NOMO-1 treated with dmso at 0.1 percent for 144 hours (cell line): ENCODE data around the gene KCNK6.

Experiments
- DNase-seq: peaks from one replicate; lab custom pipeline; 2025; ENCODE audit not compliant: unreplicated experiment; lab: John Stamatoyannopoulos, UW

Gene KCNK6

DNA sequence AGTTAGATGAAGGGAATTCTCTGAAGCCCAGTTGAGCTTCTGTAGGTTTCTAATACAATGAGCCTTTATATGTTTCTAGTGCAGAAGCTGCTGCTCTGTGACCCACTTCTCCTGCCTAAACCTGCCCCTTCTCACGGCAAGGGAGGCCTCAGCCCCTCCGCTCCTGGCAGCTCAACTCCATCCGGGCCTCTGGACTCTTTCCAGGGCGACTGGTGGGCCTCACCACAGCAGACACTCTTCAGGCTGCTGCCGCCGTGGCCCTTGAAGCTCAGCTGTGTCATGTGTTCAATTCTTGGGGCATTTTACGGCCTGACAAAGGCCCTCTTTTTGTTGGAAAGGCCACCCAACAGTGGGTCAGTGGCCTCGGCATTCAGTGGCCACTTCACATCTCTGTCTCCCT is 25.6 kb upstream of the KCNK6 start:
- DNase-seq, result no peak

GRCh38 chr19:38298821-38299680 is 20.6 kb upstream of the KCNK6 start:
- DNase-seq, result no peak

DNA sequence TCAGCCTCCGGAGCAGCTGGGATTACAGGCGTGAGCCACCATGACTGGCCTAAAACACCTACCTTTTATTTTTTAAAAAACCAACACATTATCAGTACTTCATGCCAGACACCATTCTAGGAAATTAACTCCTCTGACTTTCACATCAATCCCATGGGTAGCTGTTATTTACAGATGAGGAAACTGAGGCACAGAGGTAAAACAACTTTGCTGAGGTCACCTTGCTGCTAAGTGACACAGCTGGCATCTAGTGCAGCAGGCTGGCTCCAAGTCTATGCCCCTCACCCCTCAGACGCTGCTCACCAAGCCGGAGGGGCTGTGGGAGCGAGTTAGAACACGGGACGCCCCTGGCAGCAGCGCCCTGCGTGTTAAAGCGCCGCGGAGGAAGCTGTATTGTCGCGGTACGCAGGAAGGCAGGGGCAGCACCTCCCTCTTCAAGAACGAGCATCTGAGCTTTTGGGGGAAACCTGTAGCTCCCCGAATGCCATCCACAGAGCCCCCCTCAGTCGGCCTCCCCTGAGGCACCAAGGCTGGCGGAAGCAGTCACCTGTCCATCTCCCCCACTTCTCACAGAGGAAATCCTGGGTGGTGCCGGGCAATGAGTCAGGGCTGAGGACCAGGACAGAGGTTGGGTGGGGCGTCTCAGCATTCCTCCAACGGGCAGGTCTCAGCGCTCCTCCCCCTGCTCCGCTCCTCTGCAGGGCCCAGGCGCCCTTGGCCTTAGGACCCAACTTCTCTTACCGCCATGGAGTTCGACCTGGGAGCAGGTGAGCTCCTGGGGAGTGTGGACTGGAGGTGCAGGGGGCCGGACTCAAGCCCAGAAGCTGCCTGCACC is 15.9 kb upstream of the KCNK6 start, which contains the start of gene C19orf33:
Gene C19orf33 (plus strand): TSS at position 735 of the 835 bp plus-strand sequence. CDS start 11 bp downstream, at position 746.
- DNase-seq, result no peak

DNA sequence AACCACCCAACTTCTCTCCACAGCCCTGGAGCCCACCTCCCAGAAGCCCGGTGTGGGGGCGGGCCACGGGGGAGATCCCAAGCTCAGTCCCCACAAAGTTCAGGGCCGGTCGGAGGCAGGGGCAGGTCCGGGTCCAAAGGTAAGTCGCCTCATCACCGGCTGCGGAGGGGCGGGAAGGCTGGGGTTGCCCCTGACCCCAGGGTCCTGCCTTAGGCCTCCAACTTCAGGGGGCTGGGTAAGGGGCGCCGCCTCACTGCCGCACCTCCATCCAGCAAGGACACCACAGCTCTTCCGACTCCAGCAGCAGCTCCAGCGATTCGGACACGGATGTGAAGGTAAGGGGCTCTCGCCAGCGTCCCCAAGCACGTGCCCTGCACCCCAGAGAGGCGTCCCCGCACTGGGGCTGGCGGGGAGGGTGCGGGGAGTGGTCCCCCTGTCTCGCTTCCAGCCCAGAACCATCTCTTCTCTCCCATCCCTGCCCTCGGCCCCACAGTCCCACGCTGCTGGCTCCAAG is 15.2 kb upstream of the KCNK6 start:
- DNase-seq, result no peak

DNA sequence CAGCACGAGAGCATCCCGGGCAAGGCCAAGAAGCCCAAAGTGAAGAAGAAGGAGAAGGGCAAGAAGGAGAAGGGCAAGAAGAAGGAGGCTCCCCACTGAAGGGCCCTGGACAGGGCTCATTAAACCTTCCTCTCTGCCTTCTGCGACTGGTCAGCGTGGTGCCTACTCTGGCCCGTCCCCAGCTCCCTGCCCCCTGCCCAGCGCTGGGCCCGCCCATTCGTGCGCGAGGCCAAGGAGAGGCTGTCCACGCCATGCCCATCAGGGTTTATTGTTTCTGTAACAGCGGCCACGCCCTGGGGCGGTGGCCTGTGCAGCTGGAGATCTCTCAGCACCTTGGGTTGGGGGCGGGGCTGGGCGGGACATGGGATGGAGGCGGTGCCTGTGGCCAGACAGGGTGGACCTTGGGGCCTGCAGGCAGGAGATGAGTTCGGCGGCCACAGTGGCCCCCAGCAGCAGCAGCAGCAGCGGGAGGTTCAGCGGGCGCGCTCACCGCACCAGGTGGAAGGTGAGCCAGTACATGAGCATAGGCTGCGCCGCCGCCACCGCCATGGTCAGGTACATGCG is 14.7 kb upstream of the KCNK6 start:
- no peak for DNase-seq

DNA sequence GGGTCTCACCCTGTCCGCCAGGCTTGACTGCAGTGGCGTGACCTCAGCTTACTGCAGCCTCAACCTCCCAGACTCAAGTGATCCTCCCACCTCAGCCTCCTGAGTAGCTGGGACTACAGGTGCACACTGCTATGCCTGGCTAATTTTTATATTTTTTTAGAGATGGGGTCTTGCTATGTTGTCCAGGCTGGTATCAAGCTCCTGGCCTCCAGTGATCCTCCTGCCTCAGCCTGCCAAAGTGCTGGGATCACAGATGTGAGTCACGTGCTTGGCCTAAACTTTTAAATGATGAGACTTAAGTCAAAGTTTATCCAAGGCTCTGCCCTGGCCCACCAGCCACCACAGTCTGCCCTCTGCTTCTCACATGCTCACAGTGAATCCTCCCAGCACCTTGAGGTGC is 13.4 kb upstream of the KCNK6 start:
- no peak for DNase-seq

GRCh38 chr19:38307076-38307475 is 12.6 kb upstream of the KCNK6 start:
- DNase-seq, result no peak

DNA sequence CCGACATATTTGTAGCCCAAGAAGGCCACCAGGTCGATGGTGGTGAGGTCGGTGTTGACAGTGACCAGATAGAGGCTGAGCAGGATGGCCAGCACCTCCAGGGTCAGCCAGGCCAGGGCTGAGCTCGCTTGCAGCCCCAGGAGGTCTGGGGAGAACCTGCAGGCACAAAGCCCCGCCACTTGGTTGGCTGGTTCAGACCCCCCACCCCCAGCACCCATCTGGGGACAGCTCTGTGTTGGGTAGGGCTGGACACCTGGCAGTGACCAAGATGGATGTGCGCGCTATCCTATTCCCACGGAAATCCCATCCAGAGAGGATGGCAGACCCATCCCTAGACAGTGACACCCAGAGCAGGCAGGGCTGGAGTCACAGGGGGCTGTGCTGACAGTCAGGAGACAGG is 12.0 kb upstream of the KCNK6 start:
- no peak for DNase-seq

DNA sequence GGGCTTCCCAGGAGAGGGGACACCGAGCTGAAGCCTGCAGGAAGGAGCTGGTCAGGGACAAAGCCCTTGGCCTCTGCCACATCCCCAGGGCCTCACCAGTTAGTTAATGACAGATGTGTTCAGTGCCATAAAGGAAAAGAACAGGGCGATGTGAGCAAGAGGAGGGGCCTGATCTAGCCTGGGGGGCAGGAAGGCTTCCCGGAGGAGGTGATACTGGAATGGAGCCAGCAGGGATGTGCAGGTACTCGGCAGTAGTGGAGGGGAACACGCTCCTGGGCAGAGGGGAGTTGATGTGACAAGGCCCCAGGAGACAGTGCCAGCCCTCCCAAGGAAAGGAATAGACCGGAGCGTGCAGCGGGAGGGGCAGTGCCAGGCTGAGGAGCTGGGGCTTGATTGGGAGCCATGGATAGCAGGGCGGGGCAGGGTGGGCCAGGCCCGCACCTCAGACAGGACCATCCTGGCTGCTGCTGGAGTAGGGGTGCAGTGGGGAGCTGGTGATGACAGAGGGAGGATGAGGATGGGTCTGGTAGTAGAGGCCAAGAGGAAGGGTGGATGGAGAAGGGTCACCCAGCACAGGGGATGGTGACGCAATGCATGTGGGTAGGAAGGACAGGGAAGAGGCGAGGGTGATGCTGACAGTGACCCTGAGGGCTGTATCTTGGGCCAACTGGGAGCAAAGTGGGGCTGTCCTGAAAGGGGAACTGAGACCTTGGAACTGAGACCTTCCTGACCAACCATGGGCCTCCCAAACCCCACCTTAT is 11.5 kb upstream of the KCNK6 start:
- DNase-seq, result no peak

GRCh38 chr19:38308926-38309614 is 10.6 kb upstream of the KCNK6 start:
- no peak for DNase-seq

- no peak for DNase-seq
These were observed 9.9 kb upstream of the KCNK6 start for GRCh38 chr19:38309615-38310278.

- DNase-seq, result no peak
These were observed 9.4 kb upstream of the KCNK6 start for GRCh38 chr19:38310279-38310670.

DNA sequence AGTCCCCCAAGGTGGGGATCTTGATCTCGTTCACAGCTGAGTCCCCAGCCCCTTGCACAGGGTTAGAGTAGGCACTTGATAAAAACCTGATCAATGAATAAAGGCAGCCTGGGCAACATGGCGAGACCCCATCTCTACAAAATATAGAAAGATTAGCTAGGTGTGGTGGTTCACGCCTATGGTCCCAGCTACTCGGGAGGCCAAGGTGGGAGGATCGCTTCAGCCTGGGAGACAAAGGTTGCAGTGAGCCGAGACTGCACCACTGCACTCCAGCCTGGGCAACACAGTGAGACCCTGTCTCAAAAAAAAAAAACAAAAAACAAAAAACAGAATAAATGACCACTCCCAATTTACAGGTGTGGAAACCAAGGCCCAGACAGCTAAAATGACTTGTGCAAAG is 8.7 kb upstream of the KCNK6 start:
- no peak for DNase-seq

- DNase-seq, result peak; percentile 97
These were observed 3.8 kb upstream of the KCNK6 start, which contains the start of gene YIF1B for GRCh38 chr19:38315657-38316476. Gene YIF1B (minus strand): TSS chr19:38315947. CDS start chr19:38315917, 30 bp downstream.

- no peak for DNase-seq
These were observed 3.1 kb upstream of the KCNK6 start for GRCh38 chr19:38316477-38317067.

- DNase-seq, result peak; percentile 58
These were observed 2.5 kb upstream of the KCNK6 start for GRCh38 chr19:38317104-38317612.

DNA sequence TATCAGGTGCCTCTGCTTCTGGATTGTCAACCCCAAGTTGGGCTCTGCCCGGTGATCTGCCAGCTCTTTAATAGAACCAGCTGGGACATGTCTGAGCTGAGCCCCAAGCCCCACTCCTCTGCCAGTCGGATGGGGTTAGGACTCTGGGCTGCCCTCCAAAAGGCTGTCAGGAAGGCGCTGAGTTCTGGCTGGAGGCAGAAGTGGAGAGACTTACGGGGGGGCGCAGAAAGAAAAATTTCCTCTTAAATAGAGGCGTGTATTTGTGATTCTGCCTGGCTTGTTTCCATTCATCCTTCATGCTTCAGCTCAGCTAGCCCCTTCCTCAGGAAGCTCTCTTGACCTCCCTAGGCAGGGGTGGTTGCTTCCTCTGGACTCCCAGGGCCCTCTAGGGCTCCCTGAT is 985 bp upstream of the KCNK6 start:
- DNase-seq, result no peak

DNA sequence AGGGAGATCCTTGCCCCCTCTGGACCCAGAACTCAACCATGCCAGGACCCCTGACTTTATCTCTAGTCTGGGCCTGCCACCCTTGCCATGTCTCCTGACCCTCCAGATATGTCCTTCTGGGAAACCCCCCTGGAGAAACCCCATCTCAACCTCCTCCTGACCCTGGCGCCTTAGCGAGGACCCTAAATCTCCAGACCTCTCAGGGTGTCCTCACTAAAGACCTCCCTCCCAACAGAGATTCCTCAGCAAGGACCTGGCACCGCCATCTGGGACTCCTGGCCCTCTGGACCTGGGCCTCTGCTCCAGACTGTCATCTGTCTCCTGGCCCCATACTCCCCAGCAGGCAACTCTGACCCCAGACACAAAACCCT is 1.3 kb downstream of the KCNK6 start:
- DNase-seq, result no peak
